Renal pelvis (tissue), 4 donors: ENCODE results near the gene STK39. TPM values are rescaled to one million over a fixed set of nuclear protein-coding genes. Genes with fewer than 3 reads are reported as not detected.

Source experiments
- DNase-seq: peaks from one replicate; pipeline ENCODE4 v3.0.0-alpha.2; 2013
- polyA plus RNA-seq, 3 donors: library from polyadenylated mRNA; unstranded; fragments of 120-200 nt; gene quantifications; one replicate each; pipeline ENCODE4 v1.2.1, GENCODE V29; 2013; ENCODE audit not compliant: insufficient read length in 3 of 3

Gene STK39
- polyA plus RNA-seq, 3 donors: 28.7 to 30.0 (median 30.0) TPM

DNA sequence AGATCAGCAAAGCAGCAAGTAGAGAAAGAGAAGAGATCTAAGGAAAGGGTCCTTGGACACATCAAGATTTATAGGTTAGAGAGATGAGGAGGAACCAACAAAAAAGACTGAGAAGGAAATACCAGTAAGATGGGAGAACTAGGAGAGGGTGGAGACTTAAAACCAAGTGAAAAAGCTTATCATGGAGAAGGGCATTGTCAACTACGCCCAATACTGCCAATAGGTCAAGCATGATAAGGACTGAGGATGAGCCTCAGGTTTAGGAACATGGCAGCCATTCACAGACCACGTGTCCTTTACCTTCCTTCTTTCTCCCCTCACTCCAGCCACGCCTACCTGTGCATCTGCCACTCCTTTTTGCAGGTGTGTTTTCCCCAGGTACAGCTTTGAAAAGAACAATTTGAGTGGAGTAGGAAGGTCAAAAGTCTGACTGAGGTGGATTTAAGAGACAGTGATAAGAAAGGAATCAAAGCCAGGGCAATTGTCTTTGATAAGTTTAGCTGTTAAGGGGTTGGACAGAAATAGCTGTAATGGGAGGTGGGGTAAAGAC, 238.7 kb downstream of the STK39 start:
- no peak for DNase-seq

DNA sequence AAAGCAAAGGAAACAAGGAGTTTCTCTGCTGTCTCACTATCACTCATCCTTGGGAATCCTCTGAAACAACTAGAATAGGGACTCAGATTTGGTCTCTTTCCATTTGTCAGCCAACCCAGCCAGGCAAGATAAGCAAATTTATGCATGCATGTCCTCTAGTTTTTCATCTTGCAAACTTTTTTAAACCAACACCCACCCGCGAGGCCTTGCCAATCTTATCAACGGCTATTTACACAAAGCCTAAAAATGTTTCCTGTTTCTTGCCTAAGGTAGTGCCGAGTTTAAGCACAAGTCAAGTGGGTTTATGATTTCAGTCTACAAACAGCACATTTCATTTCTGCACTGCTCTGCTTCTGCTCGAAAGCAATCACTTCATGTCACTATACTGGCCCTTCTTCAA, 240.9 kb downstream of the STK39 start:
- no peak for DNase-seq

GRCh38 chr2:168005586-168005985, 241.8 kb downstream of the STK39 start:
- DNase-seq: no peak

GRCh38 chr2:168003876-168004275, 243.5 kb downstream of the STK39 start:
- DNase-seq: no peak

- no peak for DNase-seq
Measured at GRCh38 chr2:168002021-168002553, 245.3 kb downstream of the STK39 start.

GRCh38 chr2:167992278-167992677, 255.1 kb downstream of the STK39 start:
- DNase-seq: no peak

GRCh38 chr2:167990062-167990461, 257.3 kb downstream of the STK39 start:
- DNase-seq: no peak

- no peak for DNase-seq
Measured at GRCh38 chr2:167988296-167988695, 259.1 kb downstream of the STK39 start.

DNA sequence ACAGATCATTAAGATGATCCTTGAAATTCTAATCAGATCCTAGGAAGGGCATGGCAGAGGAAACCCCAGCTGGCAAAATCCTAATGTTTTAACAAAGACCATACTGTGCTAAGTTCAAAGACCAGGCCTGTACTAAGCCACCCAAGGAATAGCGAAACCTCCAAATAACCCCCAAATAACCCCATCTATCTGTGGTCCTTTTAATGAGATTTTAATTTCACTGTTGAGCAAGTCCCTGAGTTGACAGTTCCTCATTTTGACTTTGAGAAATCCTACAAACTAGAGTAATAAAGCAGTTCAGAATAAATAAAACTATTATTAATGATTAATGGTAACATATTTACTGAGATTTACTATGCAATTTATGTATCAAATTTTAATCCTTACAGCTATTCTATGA, 259.8 kb downstream of the STK39 start:
- DNase-seq: no peak

DNA sequence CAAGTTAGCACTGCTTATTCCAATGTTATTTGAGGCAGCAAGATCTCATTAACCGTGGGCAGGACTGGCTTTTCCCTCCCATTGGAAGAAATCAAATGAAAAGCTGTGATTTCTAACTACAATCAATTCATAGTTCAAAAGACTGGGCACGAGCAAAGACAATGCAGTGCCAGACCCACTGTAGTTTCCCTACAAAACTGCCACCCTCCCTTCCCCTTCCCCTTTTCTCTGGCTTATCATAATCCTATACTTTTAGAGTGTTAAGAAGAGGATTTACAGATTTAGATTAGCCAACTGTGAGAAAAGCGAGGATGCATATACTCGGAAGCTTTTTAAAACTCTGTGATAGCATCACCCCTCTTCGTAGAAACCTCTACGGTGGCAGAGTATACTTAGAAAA, 260.4 kb downstream of the STK39 start:
- DNase-seq: no peak

- DNase-seq: no peak
Measured at GRCh38 chr2:167986223-167986622, 261.2 kb downstream of the STK39 start.

- DNase-seq: no peak
Measured at GRCh38 chr2:167981945-167982344, 265.4 kb downstream of the STK39 start.

GRCh38 chr2:167980439-167980838, 267.0 kb downstream of the STK39 start:
- no peak for DNase-seq

GRCh38 chr2:167972746-167973145, 274.6 kb downstream of the STK39 start:
- no peak for DNase-seq

GRCh38 chr2:167972020-167972419, 275.4 kb downstream of the STK39 start:
- DNase-seq: no peak

GRCh38 chr2:167966937-167967913, 280.2 kb downstream of the STK39 start:
- DNase-seq: no peak

DNA sequence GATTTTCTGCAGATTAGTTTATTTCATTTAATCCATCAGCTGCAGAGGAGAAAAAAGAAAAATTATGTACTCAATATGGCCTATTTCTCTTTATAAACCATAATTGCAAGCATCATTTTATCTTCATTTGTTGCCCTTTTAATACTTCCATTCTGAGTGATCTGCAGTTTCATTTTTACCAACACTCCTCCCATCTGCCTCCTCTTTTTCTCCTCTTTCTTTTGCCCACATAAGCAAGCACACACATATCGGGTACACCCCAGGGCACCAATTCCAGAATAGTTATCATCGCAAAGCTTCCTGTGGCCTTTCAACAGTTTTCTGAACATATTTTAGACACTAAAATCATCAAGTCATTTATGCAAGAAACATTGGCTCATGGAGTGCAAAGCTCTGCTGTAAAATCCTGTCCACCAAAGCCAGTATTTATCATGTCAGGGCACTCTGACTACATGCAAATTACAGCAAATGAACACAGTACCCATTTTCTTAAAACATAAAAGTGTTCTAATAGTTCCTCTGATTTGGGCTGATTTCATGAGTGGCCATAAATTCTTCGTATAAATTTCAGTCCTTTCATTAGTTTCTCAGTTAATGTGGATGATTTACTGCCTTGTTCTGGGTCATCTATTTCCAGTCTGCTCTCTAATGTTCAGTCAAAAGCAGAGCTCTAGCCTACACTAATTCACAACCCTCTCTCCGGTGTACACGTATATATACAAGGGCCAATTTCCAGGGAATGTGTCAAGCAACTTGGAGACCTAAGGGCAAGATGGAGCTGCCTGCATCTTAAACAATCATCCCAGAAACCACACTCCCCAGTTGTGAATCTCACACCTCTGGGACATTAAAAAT, 281.3 kb downstream of the STK39 start:
- peak; percentile 54 for DNase-seq

- DNase-seq: peak; percentile 49
Measured at GRCh38 chr2:167964650-167965413, 282.6 kb downstream of the STK39 start.

- no peak for DNase-seq
Measured at GRCh38 chr2:167963899-167964649, 283.3 kb downstream of the STK39 start.

- no peak for DNase-seq
Measured at GRCh38 chr2:167962436-167963226, 284.8 kb downstream of the STK39 start.
